ENCODE measurements around the gene PLXNB2.

The PLXNB2 gene

DNA sequence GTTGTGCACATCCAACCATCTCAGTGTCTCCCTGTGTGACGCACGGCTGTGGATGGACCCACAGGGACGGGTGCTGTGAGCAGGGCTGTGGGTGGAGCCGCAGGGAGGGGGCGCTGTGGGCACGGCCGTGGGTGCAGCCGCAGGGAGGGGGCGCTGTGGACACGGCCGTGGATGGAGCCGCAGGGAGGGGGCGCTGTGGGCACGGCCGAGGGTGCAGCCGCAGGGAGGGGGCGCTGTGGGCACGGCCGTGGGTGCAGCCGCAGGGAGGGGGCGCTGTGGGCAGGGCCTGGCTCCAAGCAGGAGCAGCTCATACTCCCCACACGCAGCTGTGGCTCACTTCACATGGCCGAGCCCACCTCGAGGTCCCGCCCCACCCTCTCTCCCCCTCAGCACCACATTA is 31.3 kb downstream of the PLXNB2 start:
- Histone ChIP-seq H3K79me2 (ENCODE audit: control insufficient read depth, low read length) (no peaks in the 10 kb centered on the region), H4K20me1 (ENCODE audit: control insufficient read depth, insufficient read depth, low read depth, low read length) (peaks cover 3% of the 10 kb centered on the region; the same call in 1 of the 2 replicates), H3K27ac (ENCODE audit: low read depth, low read length) (peak overlapping the region; percentile 38; the same call in 1 of the 2 replicates), H3K4me2 (ENCODE audit: low read length) (0 out of 2 replicates have a peak overlapping the region, but pooled peaks have one; percentile 10), H3K27me3 (ENCODE audit: control insufficient read depth, low read length) (0 out of 2 replicates have a peak, but pooled peaks cover under 1% of the 10 kb centered on the region), H3K4me3 (ENCODE audit: low read length) (no peak overlapping the region; the same call in 1 of the 2 replicates), H3K36me3 (ENCODE audit: control insufficient read depth, low read length) (peaks cover 59% of the 10 kb centered on the region), H3K9me2 (replicated peaks; ENCODE audit: control insufficient read depth, low read length) (no peaks in the 10 kb centered on the region), H3K4me1 (ENCODE audit: control insufficient read depth, low read length) (peaks cover 20% of the 10 kb centered on the region), H3F3A (ENCODE audit: control insufficient read depth, insufficient read depth) (peaks cover 10% of the 10 kb centered on the region), H3K9me3 (ENCODE audit: control insufficient read depth, insufficient read depth, low read length) (peaks cover 8% of the 10 kb centered on the region; the same call in 1 of the 2 replicates)
- no peak for TF ChIP-seq EZH2phosphoT487 (IDR thresholded peaks at IDR 0.05; ENCODE audit: borderline replicate concordance, low read length)
- TF ChIP-seq, protein P1, sequence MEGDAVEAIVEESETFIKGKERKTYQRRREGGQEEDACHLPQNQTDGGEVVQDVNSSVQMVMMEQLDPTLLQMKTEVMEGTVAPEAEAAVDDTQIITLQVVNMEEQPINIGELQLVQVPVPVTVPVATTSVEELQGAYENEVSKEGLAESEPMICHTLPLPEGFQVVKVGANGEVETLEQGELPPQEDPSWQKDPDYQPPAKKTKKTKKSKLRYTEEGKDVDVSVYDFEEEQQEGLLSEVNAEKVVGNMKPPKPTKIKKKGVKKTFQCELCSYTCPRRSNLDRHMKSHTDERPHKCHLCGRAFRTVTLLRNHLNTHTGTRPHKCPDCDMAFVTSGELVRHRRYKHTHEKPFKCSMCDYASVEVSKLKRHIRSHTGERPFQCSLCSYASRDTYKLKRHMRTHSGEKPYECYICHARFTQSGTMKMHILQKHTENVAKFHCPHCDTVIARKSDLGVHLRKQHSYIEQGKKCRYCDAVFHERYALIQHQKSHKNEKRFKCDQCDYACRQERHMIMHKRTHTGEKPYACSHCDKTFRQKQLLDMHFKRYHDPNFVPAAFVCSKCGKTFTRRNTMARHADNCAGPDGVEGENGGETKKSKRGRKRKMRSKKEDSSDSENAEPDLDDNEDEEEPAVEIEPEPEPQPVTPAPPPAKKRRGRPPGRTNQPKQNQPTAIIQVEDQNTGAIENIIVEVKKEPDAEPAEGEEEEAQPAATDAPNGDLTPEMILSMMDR (IDR thresholded peaks at IDR 0.05; ENCODE audit: low read depth, low read length, poor library complexity, severe bottlenecking) = peak; percentile 100

DNA sequence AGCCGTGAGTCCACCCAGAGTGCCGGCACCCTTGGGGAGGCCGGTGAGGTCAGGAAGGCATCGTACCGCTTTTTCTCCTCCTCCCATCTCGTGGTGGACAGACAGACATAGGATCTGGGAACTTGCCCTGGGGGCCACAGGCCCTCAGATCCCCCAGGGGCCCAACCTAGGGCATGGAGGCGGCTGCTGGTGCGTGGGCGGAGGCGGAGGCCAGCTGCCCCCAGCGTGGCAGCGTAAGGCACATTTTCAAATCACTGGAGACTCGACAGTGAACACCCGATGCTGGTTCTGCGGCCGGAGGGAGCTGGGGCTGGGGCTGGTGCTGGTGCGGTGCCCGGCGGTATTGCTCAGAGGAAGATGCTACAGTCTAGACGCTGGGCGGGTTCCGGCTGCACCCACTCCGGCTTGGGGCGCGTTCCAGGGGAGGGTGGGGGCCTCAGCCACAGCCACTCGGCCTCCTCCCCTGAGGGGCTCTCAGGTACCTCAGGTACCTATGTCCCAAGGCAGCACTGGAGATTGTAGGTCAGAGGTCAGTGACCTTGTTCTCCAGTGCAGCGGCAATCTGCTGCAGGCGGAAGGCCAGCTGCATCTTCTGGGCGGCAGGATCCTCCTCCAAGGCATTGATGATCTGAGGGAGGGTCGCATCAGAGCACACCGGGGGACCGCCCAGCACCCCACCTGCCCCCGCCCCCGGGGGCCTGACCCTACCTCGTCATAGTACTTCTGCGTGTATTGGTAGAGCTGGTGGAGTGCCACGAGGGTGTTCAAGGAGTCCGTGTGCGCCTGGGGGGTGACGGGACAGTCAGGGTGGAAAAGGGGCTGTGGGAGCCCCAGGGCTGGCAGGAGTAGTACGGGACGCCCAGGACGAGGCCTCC is 32.0 kb downstream of the PLXNB2 start:
- H3K27me3 ChIP-seq (ENCODE audit: control insufficient read depth, low read length) = 0 out of 2 replicates have a peak, but pooled peaks cover 3% of the 10 kb centered on the region
- H3K27ac ChIP-seq (ENCODE audit: low read depth, low read length) = no peak overlapping the region
- H3K4me2 ChIP-seq (ENCODE audit: low read length) = no peak overlapping the region
- no peaks in the 10 kb centered on the region for H3K9me2 ChIP-seq (replicated peaks; ENCODE audit: control insufficient read depth, low read length)
- H3K79me2 ChIP-seq (ENCODE audit: control insufficient read depth, low read length) = no peaks in the 10 kb centered on the region
- H3K4me1 ChIP-seq (ENCODE audit: control insufficient read depth, low read length) = peaks cover 27% of the 10 kb centered on the region
- H3K4me3 ChIP-seq (ENCODE audit: low read length) = no peak overlapping the region; the same call in 1 of the 2 replicates
- H3K9me3 ChIP-seq (ENCODE audit: control insufficient read depth, insufficient read depth, low read length) = peaks cover 8% of the 10 kb centered on the region; the same call in 1 of the 2 replicates
- peaks cover 13% of the 10 kb centered on the region for H3F3A ChIP-seq (ENCODE audit: control insufficient read depth, insufficient read depth)
- H4K20me1 ChIP-seq (ENCODE audit: control insufficient read depth, insufficient read depth, low read depth, low read length) = peaks cover 3% of the 10 kb centered on the region; the same call in 1 of the 2 replicates
- TF ChIP-seq EZH2phosphoT487 (IDR thresholded peaks at IDR 0.05; ENCODE audit: borderline replicate concordance, low read length) = no peak
- TF ChIP-seq, protein P1 (IDR thresholded peaks at IDR 0.05; ENCODE audit: low read depth, low read length, poor library complexity, severe bottlenecking) = no peak
- H3K36me3 ChIP-seq (ENCODE audit: control insufficient read depth, low read length) = peaks cover 56% of the 10 kb centered on the region

DNA sequence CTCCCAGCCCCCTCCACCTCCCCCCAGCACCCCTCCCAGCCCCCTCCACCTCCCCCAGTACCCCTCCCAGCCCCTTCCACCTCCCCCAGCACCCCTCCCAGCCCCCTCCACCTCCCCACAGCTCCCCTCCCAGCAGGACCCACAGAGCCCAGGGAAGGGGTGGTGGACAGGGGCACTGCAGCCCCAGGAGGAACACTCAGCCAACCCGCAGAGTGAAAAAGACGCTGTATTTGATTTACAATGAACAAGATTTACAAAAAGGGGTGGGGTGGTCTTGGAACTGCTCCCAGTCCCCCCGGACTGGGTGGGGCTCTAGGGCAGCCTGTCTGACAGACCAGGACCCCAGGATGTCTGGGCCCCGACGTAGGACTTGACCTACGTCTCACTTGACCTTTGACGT is 32.7 kb downstream of the PLXNB2 start:
- Histone ChIP-seq H3K4me2 (ENCODE audit: low read length) (no peak overlapping the region), H3K9me2 (replicated peaks; ENCODE audit: control insufficient read depth, low read length) (no peaks in the 10 kb centered on the region), H4K20me1 (ENCODE audit: control insufficient read depth, insufficient read depth, low read depth, low read length) (peaks cover 3% of the 10 kb centered on the region; the same call in 1 of the 2 replicates), H3K27me3 (ENCODE audit: control insufficient read depth, low read length) (0 out of 2 replicates have a peak, but pooled peaks cover 3% of the 10 kb centered on the region), H3K36me3 (ENCODE audit: control insufficient read depth, low read length) (peaks cover 52% of the 10 kb centered on the region), H3K27ac (ENCODE audit: low read depth, low read length) (no peak overlapping the region), H3K9me3 (ENCODE audit: control insufficient read depth, insufficient read depth, low read length) (peaks cover 8% of the 10 kb centered on the region; the same call in 1 of the 2 replicates), H3K4me1 (ENCODE audit: control insufficient read depth, low read length) (peaks cover 30% of the 10 kb centered on the region), H3F3A (ENCODE audit: control insufficient read depth, insufficient read depth) (peaks cover 13% of the 10 kb centered on the region), H3K4me3 (ENCODE audit: low read length) (no peak overlapping the region), H3K79me2 (ENCODE audit: control insufficient read depth, low read length) (no peaks in the 10 kb centered on the region)
- TF ChIP-seq, protein P1 (IDR thresholded peaks at IDR 0.05; ENCODE audit: low read depth, low read length, poor library complexity, severe bottlenecking) = no peak
- TF ChIP-seq EZH2phosphoT487 (IDR thresholded peaks at IDR 0.05; ENCODE audit: borderline replicate concordance, low read length) = no peak
